ENCODE results near the gene PGF.
A peak's percentile ranks its signal among the peaks of the same experiment; 100 is the strongest.
"Not testable (repeated sequence)": the region's sequence is repeated elsewhere in the genome, so short reads cannot be mapped to it uniquely, and the experiment has no call there.

PGF gene

DNA sequence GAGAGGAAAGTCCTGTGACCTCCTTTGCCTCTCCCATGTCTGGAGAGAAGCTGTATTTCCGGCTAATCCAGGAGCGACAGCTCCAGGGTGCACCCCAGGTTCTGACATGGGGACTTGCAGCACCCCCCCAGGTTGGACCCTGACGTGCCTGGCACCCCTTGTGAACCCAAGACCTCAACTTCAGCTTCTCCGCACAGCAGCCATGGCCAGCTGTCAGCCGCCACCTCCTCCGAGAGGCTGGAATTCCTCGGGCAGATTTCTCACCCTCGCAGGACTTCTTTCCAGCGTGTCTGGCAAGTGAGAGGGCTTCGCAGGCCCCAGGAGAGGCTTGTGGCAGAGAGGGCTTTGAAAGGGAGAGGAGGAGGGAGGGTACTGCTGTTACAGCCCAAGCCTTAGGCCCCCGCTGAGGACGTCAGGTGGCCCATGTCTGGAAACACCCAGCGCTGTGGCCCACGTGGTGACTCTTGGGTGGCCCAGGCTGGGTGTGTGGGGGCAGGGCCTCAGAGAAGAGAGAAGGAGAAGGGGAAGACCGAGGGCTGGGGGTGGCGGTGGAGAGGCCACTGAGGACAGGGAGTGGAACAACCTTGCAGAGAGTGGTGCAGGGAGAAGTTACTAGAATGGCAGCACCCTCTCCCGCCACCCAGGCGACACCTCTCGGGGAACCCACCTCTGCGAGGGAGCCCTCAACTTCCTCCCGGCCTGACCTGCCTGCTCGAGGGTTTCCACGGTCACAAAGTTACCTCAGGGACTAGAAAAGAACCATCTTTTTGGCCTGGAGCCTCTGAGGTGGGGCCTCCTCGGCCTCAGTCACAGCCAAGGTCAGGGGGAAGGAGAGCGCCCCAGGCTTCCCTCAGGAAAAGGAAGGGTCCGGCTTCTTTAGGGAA lies 20.7 kb downstream of the PGF start:
- Mint-ChIP-seq H3K27me3 (peaks cover 4% of the 10 kb centered on the region), H3K4me1 (peaks cover 22% of the 10 kb centered on the region), H3K9me3 (no peaks in the 10 kb centered on the region), H3K27ac (no peak overlapping the region), H3K36me3 (no peaks in the 10 kb centered on the region), H3K4me3 (no peak overlapping the region)
- ATAC-seq (ENCODE audit: low read depth) = peak; percentile 58
- DNase-seq (ENCODE audit: low spot score in 2 of 2) = no peak

DNA sequence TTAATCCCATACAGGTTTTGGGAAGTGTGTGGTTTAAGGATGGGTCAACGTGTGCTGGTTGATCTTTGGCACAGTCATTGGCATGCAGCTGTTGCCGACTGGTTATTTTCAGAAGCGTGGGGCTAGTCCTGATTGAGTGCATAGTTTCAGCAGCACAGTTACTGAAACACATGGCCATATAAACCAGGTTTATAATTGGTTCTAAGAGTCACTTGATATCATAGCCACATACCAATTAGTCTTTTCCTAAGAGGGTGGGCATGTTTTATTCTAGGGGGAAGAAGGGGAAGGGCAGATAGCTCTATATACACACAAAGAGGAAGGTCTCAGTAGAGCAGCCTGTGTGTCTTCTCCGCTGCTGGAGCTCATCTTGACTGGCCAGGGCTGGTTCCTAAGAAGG lies 21.4 kb downstream of the PGF start:
- no peaks in the 10 kb centered on the region for H3K36me3 Mint-ChIP-seq
- H3K9me3 Mint-ChIP-seq = no peaks in the 10 kb centered on the region
- DNase-seq (ENCODE audit: low spot score in 2 of 2) (no peak), ATAC-seq (ENCODE audit: low read depth) (no peak)
- peaks cover 4% of the 10 kb centered on the region for H3K27me3 Mint-ChIP-seq
- peaks cover 19% of the 10 kb centered on the region for H3K4me1 Mint-ChIP-seq
- no peak overlapping the region for H3K4me3 Mint-ChIP-seq
- no peak overlapping the region for H3K27ac Mint-ChIP-seq

GRCh38 chr14:74932936-74933335 lies 22.5 kb downstream of the PGF start:
- peaks cover 13% of the 10 kb centered on the region for H3K4me1 Mint-ChIP-seq
- not testable (repeated sequence) for DNase-seq (ENCODE audit: low spot score in 2 of 2); H3K27me3 Mint-ChIP-seq; H3K36me3 Mint-ChIP-seq; ATAC-seq (ENCODE audit: low read depth); H3K27ac Mint-ChIP-seq; H3K4me3 Mint-ChIP-seq; H3K9me3 Mint-ChIP-seq

DNA sequence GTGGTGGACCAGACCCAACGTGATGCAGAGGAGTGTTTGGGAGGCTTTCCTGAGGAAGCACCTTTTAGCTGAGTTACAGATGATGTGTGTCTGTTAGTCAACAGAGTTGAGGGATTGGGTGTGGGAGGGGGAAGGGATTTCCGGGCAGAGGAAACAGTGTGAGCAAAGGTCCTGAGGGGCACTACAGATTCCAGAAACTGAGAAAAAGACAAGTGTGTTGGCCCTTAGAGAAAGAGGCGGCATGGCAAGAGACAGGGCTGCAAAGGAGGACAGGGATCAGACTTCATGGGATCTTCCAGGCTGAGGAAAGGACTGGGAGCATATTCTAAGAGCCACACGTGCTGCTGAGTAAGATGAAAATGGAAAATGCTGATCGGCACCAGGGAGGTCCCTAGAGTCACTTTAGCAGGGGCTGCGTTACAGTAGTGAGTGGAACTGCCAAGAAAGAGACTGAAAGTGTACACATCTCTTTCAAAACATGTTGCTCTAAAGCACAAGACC lies 22.9 kb downstream of the PGF start:
- DNase-seq (ENCODE audit: low spot score in 2 of 2) (no peak), ATAC-seq (ENCODE audit: low read depth) (no peak)
- H3K4me1 Mint-ChIP-seq = peaks cover 10% of the 10 kb centered on the region
- H3K4me3 Mint-ChIP-seq = no peak overlapping the region
- peaks cover 4% of the 10 kb centered on the region for H3K27me3 Mint-ChIP-seq
- no peak overlapping the region for H3K27ac Mint-ChIP-seq
- no peaks in the 10 kb centered on the region for H3K9me3 Mint-ChIP-seq
- no peaks in the 10 kb centered on the region for H3K36me3 Mint-ChIP-seq

GRCh38 chr14:74931744-74932143 lies 23.7 kb downstream of the PGF start:
- not testable (repeated sequence) for ATAC-seq (ENCODE audit: low read depth); H3K4me1 Mint-ChIP-seq; H3K27ac Mint-ChIP-seq; H3K36me3 Mint-ChIP-seq; H3K4me3 Mint-ChIP-seq; DNase-seq (ENCODE audit: low spot score in 2 of 2); H3K27me3 Mint-ChIP-seq; H3K9me3 Mint-ChIP-seq

- Mint-ChIP-seq H3K27me3 (peaks cover 4% of the 10 kb centered on the region), H3K4me3 (no peak overlapping the region), H3K9me3 (no peaks in the 10 kb centered on the region), H3K36me3 (no peaks in the 10 kb centered on the region), H3K27ac (no peak overlapping the region), H3K4me1 (peaks cover 7% of the 10 kb centered on the region)
- ATAC-seq (ENCODE audit: low read depth) (no peak), DNase-seq (ENCODE audit: low spot score in 2 of 2) (no peak)
Observed at GRCh38 chr14:74929242-74929641, 26.2 kb downstream of the PGF start.

DNA sequence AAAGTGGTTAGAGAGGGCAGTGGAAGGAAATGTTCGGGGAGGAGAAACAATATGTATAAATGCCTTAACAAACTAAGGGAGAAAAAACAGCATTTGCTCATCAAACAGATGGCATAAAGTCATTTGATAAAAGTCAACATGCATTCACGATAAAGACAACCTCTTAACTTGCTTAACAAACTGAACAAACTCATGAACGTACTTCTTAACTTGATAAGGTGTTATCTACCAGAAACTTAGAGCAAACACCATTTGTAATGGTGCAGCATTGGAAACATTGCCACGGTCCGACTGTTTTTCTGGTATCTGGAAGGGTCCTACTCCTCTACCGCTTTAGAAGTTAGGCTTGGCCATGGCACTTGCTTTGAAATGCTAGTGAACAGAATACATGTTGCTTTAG lies 28.2 kb downstream of the PGF start:
- DNase-seq (ENCODE audit: low spot score in 2 of 2) (no peak), ATAC-seq (ENCODE audit: low read depth) (no peak)
- no peak overlapping the region for H3K27ac Mint-ChIP-seq
- H3K36me3 Mint-ChIP-seq = no peaks in the 10 kb centered on the region
- peaks cover 3% of the 10 kb centered on the region for H3K27me3 Mint-ChIP-seq
- H3K9me3 Mint-ChIP-seq = no peaks in the 10 kb centered on the region
- H3K4me1 Mint-ChIP-seq = peaks cover 6% of the 10 kb centered on the region
- no peak overlapping the region for H3K4me3 Mint-ChIP-seq

GRCh38 chr14:74924061-74924460 lies 31.3 kb downstream of the PGF start:
- Mint-ChIP-seq H3K9me3 (no peaks in the 10 kb centered on the region), H3K36me3 (no peaks in the 10 kb centered on the region), H3K27me3 (no peaks in the 10 kb centered on the region), H3K27ac (peak overlapping the region; percentile 53), H3K4me3 (peak overlapping the region; percentile 3), H3K4me1 (peaks cover 9% of the 10 kb centered on the region)
- ATAC-seq (ENCODE audit: low read depth) (no peak), DNase-seq (ENCODE audit: low spot score in 2 of 2) (no peak)

- peak within 1 kb of the TSS; percentile 77 for H3K4me3 Mint-ChIP-seq
- no peaks in the 10 kb centered on the region for H3K27me3 Mint-ChIP-seq
- peaks cover 9% of the 10 kb centered on the region for H3K4me1 Mint-ChIP-seq
- DNase-seq (ENCODE audit: low spot score in 2 of 2) (peak; percentile 50 to 61), ATAC-seq (ENCODE audit: low read depth) (peak; percentile 98)
- no peaks in the 10 kb centered on the region for H3K36me3 Mint-ChIP-seq
- no peaks in the 10 kb centered on the region for H3K9me3 Mint-ChIP-seq
- H3K27ac Mint-ChIP-seq = peak within 1 kb of the TSS; percentile 86
Observed at GRCh38 chr14:74922752-74923401, 32.5 kb downstream of the PGF start, which contains the start of gene RPS6KL1. Gene RPS6KL1 (minus strand): TSS chr14:74923260. CDS start chr14:74921541, 1,719 bp downstream.

GRCh38 chr14:74921987-74922751 lies 33.2 kb downstream of the PGF start:
- Mint-ChIP-seq H3K27me3 (no peaks in the 10 kb centered on the region), H3K9me3 (no peaks in the 10 kb centered on the region), H3K4me3 (peak overlapping the region; percentile 77), H3K27ac (peak overlapping the region; percentile 86), H3K4me1 (peaks cover 9% of the 10 kb centered on the region), H3K36me3 (no peaks in the 10 kb centered on the region)
- DNase-seq (ENCODE audit: low spot score in 2 of 2) = no peak
- ATAC-seq (ENCODE audit: low read depth) = no peak

- Mint-ChIP-seq H3K27me3 (no peaks in the 10 kb centered on the region), H3K4me1 (peaks cover 9% of the 10 kb centered on the region), H3K4me3 (no peak overlapping the region), H3K36me3 (no peaks in the 10 kb centered on the region), H3K27ac (no peak overlapping the region), H3K9me3 (no peaks in the 10 kb centered on the region)
- no peak for DNase-seq (ENCODE audit: low spot score in 2 of 2)
- no peak for ATAC-seq (ENCODE audit: low read depth)
Observed at GRCh38 chr14:74921053-74921620, 34.3 kb downstream of the PGF start.

- Mint-ChIP-seq H3K36me3 (no peaks in the 10 kb centered on the region), H3K27ac (no peak overlapping the region), H3K27me3 (no peaks in the 10 kb centered on the region), H3K9me3 (no peaks in the 10 kb centered on the region), H3K4me1 (peaks cover 9% of the 10 kb centered on the region), H3K4me3 (no peak overlapping the region)
- DNase-seq (ENCODE audit: low spot score in 2 of 2) = no peak
- no peak for ATAC-seq (ENCODE audit: low read depth)
Observed at GRCh38 chr14:74920281-74920680, 35.1 kb downstream of the PGF start.

DNA sequence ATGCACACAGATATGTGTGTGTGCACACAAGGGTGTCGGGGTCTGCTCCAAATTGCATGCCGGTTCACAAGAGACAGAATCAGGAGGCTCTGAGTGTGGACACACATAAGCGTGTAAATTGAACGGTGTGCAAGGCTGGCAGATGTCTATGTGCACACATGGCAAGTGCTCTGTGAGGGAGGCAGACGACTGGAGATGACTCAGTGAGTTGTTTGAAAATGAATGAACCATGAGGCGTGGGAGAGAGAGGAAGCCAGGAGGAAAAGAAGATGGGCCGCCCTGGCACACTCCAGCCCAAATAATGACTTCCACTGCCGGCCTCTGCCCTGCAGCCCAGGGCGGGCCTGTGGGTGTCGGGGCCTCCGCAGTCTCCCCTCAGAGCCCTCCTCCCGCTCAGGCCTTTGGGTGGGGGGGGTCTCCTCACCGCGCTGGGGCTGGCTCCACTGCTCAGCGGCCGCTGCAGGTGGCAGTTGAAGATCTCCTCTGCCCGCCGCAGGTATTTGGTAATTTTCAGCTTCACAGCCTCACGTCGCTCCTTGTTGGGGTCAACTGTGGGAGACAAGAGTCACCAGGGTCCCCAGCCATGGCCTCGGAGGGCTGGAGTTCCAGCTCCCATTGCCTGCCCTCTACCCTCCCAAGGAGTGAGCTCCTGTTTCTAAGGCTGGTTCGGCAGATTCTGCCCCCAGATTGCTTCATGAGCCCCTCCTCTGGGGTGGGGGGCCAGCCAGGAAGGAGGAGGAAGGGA lies 35.8 kb downstream of the PGF start:
- no peaks in the 10 kb centered on the region for H3K9me3 Mint-ChIP-seq
- peaks cover 9% of the 10 kb centered on the region for H3K4me1 Mint-ChIP-seq
- no peaks in the 10 kb centered on the region for H3K27me3 Mint-ChIP-seq
- ATAC-seq (ENCODE audit: low read depth) (no peak), DNase-seq (ENCODE audit: low spot score in 2 of 2) (no peak)
- H3K36me3 Mint-ChIP-seq = no peaks in the 10 kb centered on the region
- H3K4me3 Mint-ChIP-seq = no peak overlapping the region
- H3K27ac Mint-ChIP-seq = no peak overlapping the region
